WERI-Rb-1 (cell line): ENCODE data around the gene DDI2.

Source experiments
- DNase-seq: peaks from one replicate; pipeline ENCODE4 v3.0.0-alpha.2; 2020
- H3K27ac ChIP-seq: fragments of 250-450 bp; sonication (Bioruptor Pico); 2 replicates; pipeline ENCODE4 v1.5.1; 2020; ENCODE audit warnings: mild to moderate bottlenecking, moderate library complexity
- H3K27me3 ChIP-seq: fragments of 250-450 bp; sonication (Bioruptor Pico); 2 replicates; pipeline ENCODE4 v1.5.1; 2021; ENCODE audit warnings: mild to moderate bottlenecking, low read depth, moderate library complexity; ENCODE audit not compliant: insufficient read depth, severe bottlenecking
- H3K36me3 ChIP-seq: fragments of 250-450 bp; sonication (Bioruptor Pico); 2 replicates; pipeline ENCODE4 v1.5.1; 2020; ENCODE audit warnings: mild to moderate bottlenecking, moderate library complexity
- H3K4me3 ChIP-seq: 2 replicates; pipeline ENCODE4 v1.5.1; 2011; ENCODE audit warnings: low read depth, mild to moderate bottlenecking, control low read depth, low read length
- H3K9me3 ChIP-seq: fragments of 250-450 bp; sonication (Bioruptor Pico); 2 replicates; pipeline ENCODE4 v1.5.1; 2021; ENCODE audit warnings: mild to moderate bottlenecking, moderate library complexity; ENCODE audit not compliant: severe bottlenecking
- CTCF ChIP-seq: IDR thresholded peaks from 2 replicates; pipeline ENCODE4 v1.5.1; 2011; ENCODE audit warnings: low read depth, mild to moderate bottlenecking, control low read depth, inconsistent platforms, low read length

Gene DDI2

DNA sequence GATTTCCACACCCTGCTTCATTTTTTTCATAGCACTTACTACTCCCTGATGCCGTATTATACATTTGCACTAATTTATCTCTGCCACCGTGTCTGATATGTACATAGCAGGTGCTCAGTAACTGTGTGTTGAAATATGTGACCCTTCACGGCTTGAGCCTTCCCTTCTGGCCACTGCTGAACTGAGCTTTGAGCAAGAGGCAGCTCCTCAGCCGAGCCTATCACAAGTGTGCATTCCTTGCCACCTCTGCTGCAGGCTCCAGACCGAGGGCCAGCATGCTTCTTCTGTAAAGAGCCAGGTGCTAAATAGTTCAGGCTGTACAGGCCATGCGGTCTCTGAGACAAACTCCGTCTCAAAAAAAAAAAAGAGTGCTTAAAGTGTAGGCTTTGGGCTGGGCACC, 89.5 kb downstream of the DDI2 start:
- no peaks in the 10 kb centered on the region for H3K27me3 ChIP-seq
- no peaks in the 10 kb centered on the region for H3K9me3 ChIP-seq
- DNase-seq: peak; percentile 10
- H3K36me3 ChIP-seq: peaks cover 13% of the 10 kb centered on the region
- H3K27ac ChIP-seq: no peak overlapping the region
- H3K4me3 ChIP-seq: no peak overlapping the region
- TF ChIP-seq CTCF: no peak

GRCh38 chr1:15707239-15707925, 90.1 kb downstream of the DDI2 start:
- Histone ChIP-seq H3K27me3 (no peaks in the 10 kb centered on the region), H3K36me3 (peaks cover 13% of the 10 kb centered on the region), H3K9me3 (no peaks in the 10 kb centered on the region), H3K4me3 (no peak overlapping the region), H3K27ac (no peak overlapping the region)
- TF ChIP-seq CTCF: no peak
- no peak for DNase-seq

- Histone ChIP-seq H3K4me3 (no peak overlapping the region), H3K36me3 (peaks cover 13% of the 10 kb centered on the region), H3K27me3 (no peaks in the 10 kb centered on the region), H3K9me3 (no peaks in the 10 kb centered on the region), H3K27ac (no peak overlapping the region)
- no peak for DNase-seq
- TF ChIP-seq CTCF: no peak
Observed at GRCh38 chr1:15708486-15709137, 91.4 kb downstream of the DDI2 start.

GRCh38 chr1:15709226-15709625, 92.0 kb downstream of the DDI2 start:
- no peak for DNase-seq
- Histone ChIP-seq H3K27ac (no peak overlapping the region), H3K4me3 (no peak overlapping the region), H3K9me3 (no peaks in the 10 kb centered on the region), H3K36me3 (peaks cover 13% of the 10 kb centered on the region), H3K27me3 (no peaks in the 10 kb centered on the region)
- no peak for TF ChIP-seq CTCF

GRCh38 chr1:15712168-15712567, 94.9 kb downstream of the DDI2 start:
- Histone ChIP-seq H3K4me3 (no peak overlapping the region), H3K36me3 (peaks cover 16% of the 10 kb centered on the region), H3K9me3 (no peaks in the 10 kb centered on the region), H3K27me3 (no peaks in the 10 kb centered on the region), H3K27ac (no peak overlapping the region)
- DNase-seq: no peak
- no peak for TF ChIP-seq CTCF
